PC-9 (cell line): Measurements from ENCODE around the gene HIRA. TPM values are rescaled to one million over a fixed set of nuclear protein-coding genes. Genes with fewer than 3 reads are reported as not detected.

Experiments used
- BruUV-seq: library from RNA; stranded (reverse); fragments of 400-500 nt; replicated peaks from 2 replicates; lab custom pipeline; 2021; lab: Mats Ljungman, UMichigan
- CTCF ChIA-PET: fragments of 300-600 bp; sonication (Branson Sonifier 250); formaldehyde crosslinking; loops from one replicate; lab custom pipeline; 2022; ENCODE audit warnings: antibody characterized with exemption; lab: Charles Lee
- POLR2A ChIA-PET: fragments of 300-600 bp; sonication (Branson Sonifier 250); formaldehyde crosslinking; loops from one replicate; lab custom pipeline; 2022; ENCODE audit warnings: antibody characterized with exemption; ENCODE audit not compliant: unreplicated experiment; lab: Charles Lee
- DNase-seq, 2 experiments: peaks; one replicate each; pipeline versions ENCODE4 v3.0.0 to v3.0.0-alpha.2; 2015 to 2022; ENCODE audit warnings: mixed read lengths in 1 of 2
- H2AFZ ChIP-seq: fragments of 200-600 bp; sonication (generic); 2 replicates; pipeline ENCODE4 v1.8.1; 2017; ENCODE audit warnings: antibody characterized with exemption
- H3F3A ChIP-seq: fragments of 200-600 bp; sonication (generic); 2 replicates; pipeline ENCODE4 v1.8.1; 2017; ENCODE audit warnings: antibody characterized with exemption, mild to moderate bottlenecking, low read depth; ENCODE audit not compliant: insufficient read depth
- H3K27ac ChIP-seq: fragments of 200-600 bp; sonication (generic); 2 replicates; pipeline ENCODE4 v1.6.1; 2016; ENCODE audit warnings: mixed run types
- H3K27me3 ChIP-seq: fragments of 200-600 bp; sonication (generic); 2 replicates; pipeline ENCODE4 v1.6.1; 2016; ENCODE audit warnings: low read depth, mixed run types; ENCODE audit not compliant: insufficient read depth
- H3K36me3 ChIP-seq: fragments of 200-600 bp; sonication (generic); 2 replicates; pipeline ENCODE4 v1.6.1; 2016; ENCODE audit warnings: low read depth, mixed run types
- H3K4me1 ChIP-seq: fragments of 200-600 bp; sonication (generic); replicated peaks from 2 replicates; pipeline ENCODE4 v1.6.1; 2016; ENCODE audit warnings: mixed run types; ENCODE audit not compliant: insufficient read depth
- H3K4me2 ChIP-seq: fragments of 200-600 bp; sonication (generic); 2 replicates; pipeline ENCODE4 v1.6.1; 2017; ENCODE audit warnings: mixed run types
- H3K4me3 ChIP-seq: fragments of 200-600 bp; sonication (generic); 2 replicates; pipeline ENCODE4 v1.6.1; 2016; ENCODE audit warnings: mixed run types
- H3K79me2 ChIP-seq: fragments of 200-600 bp; sonication (generic); 2 replicates; pipeline ENCODE4 v1.6.1; 2017; ENCODE audit warnings: low read depth, mixed run types
- H3K9me2 ChIP-seq: fragments of 200-600 bp; sonication (generic); 2 replicates; pipeline ENCODE4 v1.8.1; 2017; ENCODE audit warnings: mild to moderate bottlenecking; ENCODE audit not compliant: insufficient read depth
- H3K9me3 ChIP-seq: fragments of 200-600 bp; sonication (generic); 2 replicates; pipeline ENCODE4 v1.8.1; 2016; ENCODE audit warnings: low read depth; ENCODE audit not compliant: insufficient read depth
- H4K20me1 ChIP-seq: fragments of 200-600 bp; sonication (generic); 2 replicates; pipeline ENCODE4 v1.8.1; 2017; ENCODE audit not compliant: insufficient read depth
- CTCF ChIP-seq: fragments of 200-600 bp; sonication (generic); conservative IDR thresholded peaks from 2 replicates; pipeline ENCODE4 v1.6.1; 2017; ENCODE audit warnings: mixed run types, antibody characterized with exemption, mild to moderate bottlenecking, moderate library complexity
- EZH2 ChIP-seq: fragments of 200-600 bp; sonication (generic); IDR thresholded peaks from 2 replicates; pipeline ENCODE4 v1.8.0; 2017; ENCODE audit warnings: antibody characterized with exemption, low read depth
- intact Hi-C: fragments of 100-400 bp; cut with micrococcal nuclease; formaldehyde crosslinking; loops from one replicate; pipeline ENCODE4 v1.10.0; 2022; ENCODE audit not compliant: unreplicated experiment
- total RNA-seq: library from RNA; stranded (reverse); gene quantifications from 2 replicates; pipeline ENCODE4 v1.2.3, GENCODE V29; 2021

The HIRA gene
- total RNA-seq, 1 experiment from 2014 or later = 19.2 TPM

DNA sequence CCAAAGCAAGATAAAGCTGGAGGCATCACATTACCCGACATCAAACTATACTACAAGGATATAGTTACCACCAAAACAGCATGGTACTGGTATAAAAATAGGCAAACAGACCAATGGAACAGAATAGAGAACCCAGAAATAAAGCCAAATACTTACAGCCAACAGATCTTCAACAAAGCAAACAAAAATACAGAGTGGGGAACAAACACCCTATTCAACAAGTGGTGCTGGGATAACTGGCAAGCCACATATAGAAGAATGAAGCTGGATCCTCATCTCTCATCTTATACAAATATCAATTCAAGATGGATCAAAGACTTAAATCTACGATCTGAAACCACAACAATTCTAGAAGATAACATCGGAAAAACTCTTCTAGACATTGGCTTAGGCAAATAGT is 90.0 kb downstream of the HIRA start:
- POLR2A ChIA-PET = no interaction called here

DNA sequence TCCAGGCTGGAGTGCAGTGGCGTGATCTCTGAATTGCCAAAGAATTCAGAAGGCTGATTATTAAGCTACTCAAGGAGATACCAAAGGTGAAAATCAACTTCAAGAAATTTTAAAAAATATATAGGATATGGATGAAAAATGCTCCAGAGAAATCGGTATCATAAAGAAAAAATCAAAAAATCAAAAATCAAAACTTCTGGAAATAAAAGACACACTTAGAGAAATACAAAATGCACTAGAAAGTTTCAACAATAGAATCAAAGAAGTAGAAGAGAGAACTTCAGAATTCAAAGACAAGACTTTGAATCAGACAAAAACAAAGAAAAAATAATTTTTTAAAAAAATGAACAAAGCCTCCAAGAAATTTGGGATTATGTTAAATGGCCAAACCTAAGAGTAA is 94.4 kb downstream of the HIRA start:
- H2AFZ ChIP-seq = no peak overlapping the region
- no peaks in the 10 kb centered on the region for H4K20me1 ChIP-seq
- H3K4me2 ChIP-seq = no peak overlapping the region
- H3K4me3 ChIP-seq = no peak overlapping the region
- TF ChIP-seq CTCF = no peak
- no peak for TF ChIP-seq EZH2
- H3K36me3 ChIP-seq = no peaks in the 10 kb centered on the region
- H3K27ac ChIP-seq = no peak overlapping the region
- ChIA-PET POLR2A (no interaction called here), CTCF (no interaction called here)
- intact Hi-C loops = no loop called here
- no peaks in the 10 kb centered on the region; the same call in 1 of the 2 replicates for H3K9me3 ChIP-seq
- H3F3A ChIP-seq = no peaks in the 10 kb centered on the region
- no TSS peak for BruUV-seq
- H3K4me1 ChIP-seq = no peaks in the 10 kb centered on the region
- no peaks in the 10 kb centered on the region for H3K79me2 ChIP-seq
- H3K9me2 ChIP-seq = no peaks in the 10 kb centered on the region
- no peak for DNase-seq
- H3K27me3 ChIP-seq = no peaks in the 10 kb centered on the region

More for the DNA sequence above, 90.0 kb downstream of the HIRA start:
- no peaks in the 10 kb centered on the region for H3K9me2 ChIP-seq
- no peak overlapping the region for H2AFZ ChIP-seq
- H3K9me3 ChIP-seq = no peaks in the 10 kb centered on the region
- DNase-seq = no peak
- TF ChIP-seq CTCF (no peak), EZH2 (no peak)
- no peaks in the 10 kb centered on the region for H3K79me2 ChIP-seq
- H3K27ac ChIP-seq = no peak overlapping the region
- CTCF ChIA-PET = no interaction called here
- no TSS peak for BruUV-seq
- no peaks in the 10 kb centered on the region for H3K4me1 ChIP-seq
- no peak overlapping the region for H3K4me2 ChIP-seq
- H3K36me3 ChIP-seq = no peaks in the 10 kb centered on the region
- no peaks in the 10 kb centered on the region for H3K27me3 ChIP-seq
- H3F3A ChIP-seq = no peaks in the 10 kb centered on the region
- no peaks in the 10 kb centered on the region for H4K20me1 ChIP-seq
- intact Hi-C loops = loop anchor here (10.0 kb wide), 1 partner anchor 63 kb away; no protein-coding TSS in a partner anchor
- H3K4me3 ChIP-seq = no peak overlapping the region

DNA sequence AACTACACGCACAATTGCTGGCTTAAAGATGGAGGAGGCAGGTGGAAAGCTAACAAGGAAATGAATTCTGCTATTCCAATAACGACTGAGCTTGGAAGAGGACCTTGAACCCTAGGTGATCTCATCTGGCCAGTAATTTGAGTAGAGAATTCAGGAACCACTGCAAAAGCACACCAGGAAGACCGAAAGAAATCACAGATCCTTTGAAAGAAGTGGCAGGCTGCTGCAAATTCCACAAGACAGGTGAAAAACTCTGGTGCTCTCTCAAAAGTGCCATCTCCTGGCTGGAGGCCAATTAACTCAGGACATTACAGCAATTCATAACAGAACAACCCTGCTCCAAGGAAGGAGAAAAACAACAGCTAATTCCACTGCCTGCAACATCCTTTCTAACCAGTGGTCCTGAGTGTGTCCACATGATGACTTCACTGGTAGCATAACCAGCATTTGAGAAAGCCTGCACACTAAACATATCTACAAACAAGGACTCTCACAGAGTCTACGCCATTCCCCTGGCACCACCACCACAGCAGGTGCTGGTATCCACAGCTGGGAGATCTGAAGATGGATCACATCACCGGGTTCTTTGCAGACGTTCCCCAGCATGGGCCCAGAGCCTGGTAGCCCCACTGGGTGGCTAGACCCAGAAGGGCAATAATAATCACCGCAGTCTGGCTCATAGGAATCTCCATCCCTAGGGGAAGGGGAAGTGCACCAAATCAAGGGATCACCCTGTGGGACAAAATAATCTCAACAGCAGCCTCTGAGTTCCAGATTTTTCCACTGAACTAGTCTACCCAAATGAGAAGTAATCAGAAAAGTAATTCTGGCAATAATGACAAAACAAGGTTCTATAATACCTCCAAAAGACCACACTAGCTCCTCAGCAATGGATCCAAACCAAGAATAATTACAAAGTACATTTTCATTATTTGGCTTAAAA is 95.1 kb downstream of the HIRA start:
- H3K27ac ChIP-seq = no peak overlapping the region
- DNase-seq = no peak
- H2AFZ ChIP-seq = no peak overlapping the region
- H4K20me1 ChIP-seq = no peaks in the 10 kb centered on the region
- no peaks in the 10 kb centered on the region for H3K36me3 ChIP-seq
- no peaks in the 10 kb centered on the region; the same call in 1 of the 2 replicates for H3K9me3 ChIP-seq
- no peaks in the 10 kb centered on the region for H3F3A ChIP-seq
- ChIA-PET POLR2A (no interaction called here), CTCF (no interaction called here)
- intact Hi-C loops = no loop called here
- no peak overlapping the region for H3K4me2 ChIP-seq
- TF ChIP-seq EZH2 (no peak), CTCF (no peak)
- BruUV-seq = no TSS peak
- no peaks in the 10 kb centered on the region for H3K9me2 ChIP-seq
- no peaks in the 10 kb centered on the region for H3K4me1 ChIP-seq
- no peaks in the 10 kb centered on the region for H3K27me3 ChIP-seq
- no peak overlapping the region for H3K4me3 ChIP-seq
- H3K79me2 ChIP-seq = no peaks in the 10 kb centered on the region
